Inflammatory macrophage (primary cell): Measurements from ENCODE around the gene NECTIN1.

ENCODE experiments used
- DNase-seq, 2 donors: peaks; one replicate each; pipeline ENCODE4 v3.0.0-alpha.2; 2020 to 2022
- total RNA-seq, 18 experiments: gene quantifications; one replicate each; lab custom pipeline; 2026; ENCODE audit warnings: mixed read lengths in 6 of 18, inconsistent platforms in 2 of 18; lab: John Stamatoyannopoulos, UW

Gene NECTIN1, protein sequence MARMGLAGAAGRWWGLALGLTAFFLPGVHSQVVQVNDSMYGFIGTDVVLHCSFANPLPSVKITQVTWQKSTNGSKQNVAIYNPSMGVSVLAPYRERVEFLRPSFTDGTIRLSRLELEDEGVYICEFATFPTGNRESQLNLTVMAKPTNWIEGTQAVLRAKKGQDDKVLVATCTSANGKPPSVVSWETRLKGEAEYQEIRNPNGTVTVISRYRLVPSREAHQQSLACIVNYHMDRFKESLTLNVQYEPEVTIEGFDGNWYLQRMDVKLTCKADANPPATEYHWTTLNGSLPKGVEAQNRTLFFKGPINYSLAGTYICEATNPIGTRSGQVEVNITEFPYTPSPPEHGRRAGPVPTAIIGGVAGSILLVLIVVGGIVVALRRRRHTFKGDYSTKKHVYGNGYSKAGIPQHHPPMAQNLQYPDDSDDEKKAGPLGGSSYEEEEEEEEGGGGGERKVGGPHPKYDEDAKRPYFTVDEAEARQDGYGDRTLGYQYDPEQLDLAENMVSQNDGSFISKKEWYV
- 3.8 to 21.0 (median 8.3) reads per million in 18 experiments for total RNA-seq

GRCh38 chr11:119728651-119729580 is at the start of gene NECTIN1:
Gene NECTIN1 (minus strand): TSS chr11:119729200. CDS start chr11:119728553, 647 bp downstream.
- peak; percentile 80 to 85 for DNase-seq

DNA sequence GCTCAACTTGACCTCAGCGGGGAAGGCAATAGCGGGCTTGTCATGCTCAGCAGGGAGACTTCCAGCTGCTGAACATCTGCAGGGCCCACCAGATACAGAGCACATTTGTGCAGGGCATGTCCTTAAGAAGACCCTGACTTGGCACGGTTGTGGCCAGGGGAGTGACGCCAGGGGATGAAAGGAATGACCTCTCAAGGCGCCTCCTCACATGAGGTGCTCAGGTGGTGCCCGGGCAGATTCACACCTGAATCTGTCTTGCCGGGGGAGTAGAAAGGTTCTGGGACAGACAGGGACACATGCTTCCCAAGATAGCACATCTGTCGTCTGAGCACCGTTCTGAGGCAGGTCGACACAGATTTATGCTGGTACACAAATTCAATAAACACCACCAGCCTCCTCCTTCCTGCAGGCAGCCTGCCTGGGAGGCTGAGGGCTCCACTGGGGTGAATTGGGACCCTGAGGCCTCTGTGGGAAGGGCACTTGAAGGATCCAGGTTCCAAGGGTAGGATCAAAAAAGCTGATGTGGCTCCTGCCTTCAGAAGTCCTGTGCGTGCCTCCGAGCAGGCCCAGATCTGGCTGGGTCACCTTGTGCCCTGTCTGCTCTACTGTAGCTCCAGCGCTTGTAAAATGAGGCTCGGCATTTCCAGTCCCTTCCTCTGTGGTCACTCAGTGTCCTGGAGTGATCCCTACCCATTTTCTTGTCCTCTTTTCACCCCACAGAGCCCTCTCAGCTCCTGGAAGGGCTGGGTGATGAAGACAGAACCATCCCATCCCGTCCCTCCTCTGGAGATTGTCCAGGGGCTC is 49.6 kb upstream of the NECTIN1 start:
- DNase-seq = no peak

DNA sequence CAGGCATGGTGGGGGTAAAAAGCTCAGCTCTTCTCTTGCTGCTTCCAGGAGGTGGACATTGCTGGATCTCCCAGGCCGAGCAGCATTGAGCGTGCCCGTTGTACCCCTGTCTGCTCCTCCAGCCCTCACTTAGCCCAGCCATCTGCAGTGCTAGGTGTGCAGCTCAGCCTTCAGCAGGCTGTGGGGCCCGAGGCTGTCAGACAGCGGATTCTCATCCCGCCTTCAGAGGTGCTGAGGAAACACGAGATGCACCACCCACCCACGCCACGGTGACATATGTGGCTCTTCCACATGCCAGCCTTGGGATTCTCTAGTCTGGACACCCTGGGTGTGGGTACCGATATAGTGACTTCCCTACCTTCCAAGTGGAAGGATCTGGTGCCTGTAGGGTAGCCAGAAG is 48.9 kb upstream of the NECTIN1 start:
- DNase-seq = no peak

DNA sequence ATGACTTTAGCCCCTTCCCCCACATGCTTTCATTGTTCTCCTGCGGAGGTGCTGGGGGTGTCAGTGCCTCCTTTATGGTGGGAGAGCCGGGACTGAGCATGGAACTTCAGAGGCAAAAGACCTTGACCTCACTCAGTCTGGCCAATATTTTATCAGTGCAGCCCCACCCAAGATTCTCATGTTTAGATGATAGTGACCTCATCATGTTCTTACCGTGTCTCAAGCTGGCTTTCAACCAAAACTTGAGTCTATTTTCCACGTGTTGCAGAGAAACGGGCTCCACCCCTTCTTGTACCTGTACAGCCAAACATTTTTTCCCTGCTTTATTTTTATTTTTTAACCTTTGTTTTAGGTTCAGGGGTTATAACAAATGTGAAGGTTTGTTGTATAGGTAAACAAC is 47.7 kb upstream of the NECTIN1 start:
- no peak for DNase-seq

GRCh38 chr11:119776031-119776636 is 47.1 kb upstream of the NECTIN1 start:
- no peak for DNase-seq

- peak in 1 of 2 donors; percentile 25 for DNase-seq
These were observed 45.3 kb upstream of the NECTIN1 start for GRCh38 chr11:119774172-119774763.

- no peak for DNase-seq
These were observed 43.8 kb upstream of the NECTIN1 start for GRCh38 chr11:119772641-119773415.

DNA sequence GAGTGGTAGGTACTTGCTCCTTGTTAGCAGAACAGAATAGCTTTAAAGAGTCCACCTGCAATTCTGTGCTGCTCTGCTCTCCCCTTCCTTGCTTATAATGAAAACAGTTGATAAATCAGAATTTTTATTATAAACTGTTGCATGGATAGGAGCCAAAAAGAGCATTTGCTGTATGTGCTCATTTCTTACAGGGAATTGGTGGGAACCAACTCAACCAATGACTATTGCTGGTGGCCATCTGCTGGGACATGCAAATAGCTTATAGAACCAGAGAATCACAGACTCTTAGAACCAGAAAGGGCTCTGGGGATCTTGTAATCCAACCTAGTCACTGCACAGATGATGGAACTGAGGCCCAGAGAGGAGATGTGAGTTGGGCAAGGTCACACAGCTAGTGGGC is 43.1 kb upstream of the NECTIN1 start:
- DNase-seq = no peak

- DNase-seq = no peak
These were observed 42.3 kb upstream of the NECTIN1 start for GRCh38 chr11:119771172-119771770.

DNA sequence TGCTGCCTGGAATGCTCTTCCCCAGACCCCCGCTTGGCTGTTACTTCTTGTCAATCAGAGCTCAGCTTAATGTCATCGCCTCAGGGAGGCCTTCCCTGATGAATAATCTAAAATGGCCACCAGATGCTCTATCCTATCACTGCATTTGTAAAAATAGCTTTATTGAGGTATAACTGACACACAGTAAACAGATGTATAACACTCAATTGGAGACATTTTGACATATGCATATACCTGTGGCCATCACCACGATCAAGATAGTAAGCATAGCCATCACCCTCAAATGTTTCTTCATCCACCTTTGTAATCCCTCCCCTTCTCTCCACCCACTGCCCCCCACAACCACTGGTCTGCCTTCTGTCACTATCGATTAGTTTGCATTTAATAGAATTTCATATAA is 36.6 kb upstream of the NECTIN1 start:
- DNase-seq = no peak

DNA sequence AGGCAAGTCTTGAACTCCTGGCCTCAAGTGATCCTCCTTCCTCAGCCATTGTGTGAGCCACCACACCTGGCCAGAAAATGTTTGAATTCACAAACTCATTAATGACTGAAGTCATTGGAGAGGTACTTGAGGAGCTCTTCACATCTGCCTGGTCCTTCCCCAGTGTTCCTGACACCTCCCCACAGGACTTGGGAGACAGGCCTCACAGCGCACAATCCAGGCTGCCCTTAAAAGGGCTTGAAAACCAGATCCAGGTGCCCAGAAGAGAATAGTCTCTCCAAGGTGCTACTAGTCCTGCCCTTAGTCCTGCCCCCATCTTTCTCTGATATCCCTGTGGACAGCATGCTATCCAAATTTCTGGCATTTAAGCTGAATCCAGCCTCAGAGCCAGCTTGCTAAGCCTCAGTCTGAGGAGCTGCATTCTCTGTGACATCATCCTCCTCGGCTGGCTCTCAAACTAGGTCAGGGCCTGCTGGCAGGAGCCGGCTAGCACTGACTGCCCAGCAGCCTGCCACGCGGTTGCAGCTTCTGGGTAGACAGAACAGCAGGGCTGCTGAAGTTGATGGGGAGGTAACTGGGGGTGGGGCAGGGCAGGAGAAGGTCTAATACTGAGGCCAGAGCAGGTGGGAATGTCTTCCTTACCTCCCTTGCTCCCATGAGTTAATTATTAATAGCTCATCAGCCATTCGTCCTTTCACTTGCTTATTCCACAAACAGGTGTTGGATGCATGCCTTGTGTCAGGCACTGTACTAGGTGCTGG is 35.3 kb upstream of the NECTIN1 start:
- DNase-seq = no peak

GRCh38 chr11:119763071-119763728 is 34.2 kb upstream of the NECTIN1 start:
- DNase-seq = no peak

- no peak for DNase-seq
These were observed 30.9 kb upstream of the NECTIN1 start for GRCh38 chr11:119759747-119760412.

GRCh38 chr11:119759324-119759723 is 30.3 kb upstream of the NECTIN1 start:
- no peak for DNase-seq

DNA sequence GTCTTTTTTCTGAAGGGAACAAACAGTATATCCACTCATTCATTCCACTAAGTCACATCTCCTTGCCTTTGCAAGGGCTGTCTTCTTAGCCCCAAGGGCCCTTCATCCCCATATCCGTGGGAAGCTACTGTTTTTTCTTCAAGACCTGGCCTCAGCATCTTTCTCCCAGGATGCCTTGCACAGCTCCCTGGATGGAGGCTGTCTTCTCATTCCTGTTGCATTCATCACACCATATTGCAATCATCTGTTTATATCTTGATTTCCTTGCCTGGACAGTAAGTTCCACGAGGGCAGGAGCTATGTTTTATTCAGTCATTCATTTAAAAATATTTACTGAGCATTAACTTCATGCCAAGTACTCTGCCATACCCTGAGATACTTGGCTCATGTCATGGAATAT is 29.3 kb upstream of the NECTIN1 start:
- DNase-seq = no peak

- no peak for DNase-seq
These were observed 28.4 kb upstream of the NECTIN1 start for GRCh38 chr11:119757378-119757777.

DNA sequence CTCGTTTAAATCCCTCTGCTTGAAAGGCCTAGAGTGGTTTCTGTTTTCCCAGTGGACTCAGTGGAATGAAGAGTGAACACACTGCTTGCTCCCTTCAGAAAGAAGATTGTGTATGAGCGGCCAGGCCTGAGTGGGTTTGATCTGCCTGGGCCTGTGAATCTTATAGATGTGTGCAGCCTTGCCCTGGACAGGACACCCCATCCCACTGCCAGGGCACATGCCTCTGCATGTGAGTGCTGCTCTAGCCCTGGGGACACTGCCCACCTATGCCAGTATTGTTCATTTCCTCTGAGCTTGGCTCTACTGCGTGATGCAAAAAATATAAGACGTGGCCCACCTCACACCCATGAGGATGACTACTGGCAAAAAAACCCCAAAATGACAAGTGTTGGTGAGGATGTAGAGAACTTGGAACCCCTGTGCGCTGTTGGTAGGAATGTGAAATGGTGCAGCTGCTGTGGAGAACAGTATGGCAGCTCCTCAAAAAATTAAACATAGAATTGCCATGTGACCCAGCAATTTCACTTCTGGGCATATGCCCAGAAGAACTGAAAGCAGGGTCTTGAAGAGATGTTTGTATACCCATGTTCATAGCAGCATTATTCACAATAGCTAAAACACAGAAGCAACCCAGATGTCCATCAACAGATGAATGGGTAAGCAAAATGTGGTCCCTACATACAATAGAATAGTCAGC is 27.3 kb upstream of the NECTIN1 start:
- DNase-seq = no peak
